Measurements from ENCODE around the gene AFF4. TPM values are rescaled to one million over a fixed set of nuclear protein-coding genes. Genes with fewer than 3 reads are reported as not detected.
"Not testable (repeated sequence)": the region's sequence is repeated elsewhere in the genome, so short reads cannot be mapped to it uniquely, and the experiment has no call there.

AFF4 gene
- total RNA-seq, 4 donors from 2014 or later = 55.0 to 87.6 (median 75.3) TPM

GRCh38 chr5:132952829-132953228 is 10.6 kb downstream of the AFF4 start:
- Histone ChIP-seq H3K27me3 (no peaks in the 10 kb centered on the region), H3K9me3 (no peaks in the 10 kb centered on the region), H3K36me3 (peaks cover 0 to 9% of the 10 kb centered on the region in 2 donors), H3K27ac (no peak overlapping the region), H3K4me1 (peaks cover 0 to 81% (median 3%) of the 10 kb centered on the region in 3 donors), H3K4me3 (no peak overlapping the region)
- WGBS, 2 donors (ENCODE audit: low coverage in 1 of 2) = 89 to 100% methylated on average over 1 to 2 of the region's 2 CpGs
- no peak for ATAC-seq
- TF ChIP-seq EP300 (IDR thresholded peaks at IDR 0.05) (no peak), POLR2AphosphoS5 (IDR thresholded peaks at IDR 0.05) (no peak), POLR2A (IDR thresholded peaks at IDR 0.05) (no peak), CTCF (IDR thresholded peaks at IDR 0.05) (no peak)

GRCh38 chr5:132951897-132952296 is 11.5 kb downstream of the AFF4 start:
- no peak for ATAC-seq
- 77 to 89% methylated on average over 2 of the region's 2 CpGs for WGBS, 2 donors (ENCODE audit: low coverage in 1 of 2)
- TF ChIP-seq CTCF (IDR thresholded peaks at IDR 0.05) (no peak), POLR2AphosphoS5 (IDR thresholded peaks at IDR 0.05) (no peak), EP300 (IDR thresholded peaks at IDR 0.05) (no peak), POLR2A (IDR thresholded peaks at IDR 0.05) (no peak)
- Histone ChIP-seq H3K27ac (no peak overlapping the region), H3K9me3 (no peaks in the 10 kb centered on the region), H3K4me3 (no peak overlapping the region), H3K36me3 (peaks cover 0 to 9% of the 10 kb centered on the region in 2 donors), H3K4me1 (peaks cover 0 to 83% (median 3%) of the 10 kb centered on the region in 3 donors), H3K27me3 (no peaks in the 10 kb centered on the region)

- H3K27me3 ChIP-seq = no peaks in the 10 kb centered on the region
- H3K4me3 ChIP-seq = no peak overlapping the region
- peaks cover 0 to 70% (median 3%) of the 10 kb centered on the region in 3 donors for H3K4me1 ChIP-seq
- no CpG with 5 or more reads among the region's 2 CpGs for WGBS, 2 donors (ENCODE audit: low coverage in 1 of 2)
- peaks cover 0 to 1% of the 10 kb centered on the region in 2 donors for H3K36me3 ChIP-seq
- H3K27ac ChIP-seq = no peak overlapping the region
- H3K9me3 ChIP-seq = no peaks in the 10 kb centered on the region
- no peak for TF ChIP-seq EP300 (IDR thresholded peaks at IDR 0.05)
- TF ChIP-seq CTCF (IDR thresholded peaks at IDR 0.05) = no peak
- TF ChIP-seq POLR2AphosphoS5 (IDR thresholded peaks at IDR 0.05) = no peak
- TF ChIP-seq POLR2A (IDR thresholded peaks at IDR 0.05) = no peak
- no peak for ATAC-seq
Measured at GRCh38 chr5:132949136-132949535, 14.3 kb downstream of the AFF4 start.

GRCh38 chr5:132947671-132948070 is 15.8 kb downstream of the AFF4 start:
- Histone ChIP-seq H3K27me3 (no peaks in the 10 kb centered on the region), H3K4me1 (peaks cover 0 to 66% (median under 1%) of the 10 kb centered on the region in 3 donors), H3K27ac (no peak overlapping the region), H3K36me3 (no peaks in the 10 kb centered on the region), H3K9me3 (no peaks in the 10 kb centered on the region), H3K4me3 (no peak overlapping the region)
- TF ChIP-seq POLR2A (IDR thresholded peaks at IDR 0.05) = no peak
- TF ChIP-seq CTCF (IDR thresholded peaks at IDR 0.05) = no peak
- no peak for TF ChIP-seq EP300 (IDR thresholded peaks at IDR 0.05)
- TF ChIP-seq POLR2AphosphoS5 (IDR thresholded peaks at IDR 0.05) = no peak
- ATAC-seq = no peak
- 27 to 39% methylated on average over 2 of the region's 2 CpGs for WGBS, 2 donors (ENCODE audit: low coverage in 1 of 2)

- ATAC-seq, H3K27ac ChIP-seq, H3K36me3 ChIP-seq, H3K27me3 ChIP-seq, H3K4me3 ChIP-seq, H3K9me3 ChIP-seq: not testable (repeated sequence)
- peaks cover 0 to 72% (median 0%) of the 10 kb centered on the region in 3 donors for H3K4me1 ChIP-seq
- WGBS, 2 donors (ENCODE audit: low coverage in 1 of 2) = 94 to 100% methylated on average over 2 to 4 of the region's 4 CpGs
Measured at GRCh38 chr5:132945315-132945714, 18.1 kb downstream of the AFF4 start.

Measured in gastroesophageal sphincter (tissue), 4 donors.